ENCODE results near the gene COBL.

DNA sequence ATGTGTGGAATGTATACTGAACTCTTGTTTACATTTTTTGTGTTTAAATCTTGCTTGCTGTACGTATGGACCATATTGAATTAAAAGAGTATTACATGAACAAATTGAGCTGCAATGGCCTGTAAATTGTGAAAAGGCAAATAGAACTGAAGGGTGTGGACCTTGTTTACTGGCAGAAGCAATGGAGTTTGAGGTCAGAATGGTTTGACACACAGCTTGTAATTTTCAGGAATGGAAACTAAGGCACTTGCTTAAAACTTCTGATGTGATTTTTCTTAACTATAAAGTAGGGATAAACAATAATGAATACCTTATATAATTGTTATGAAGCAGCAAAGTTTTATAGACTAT, 33.9 kb upstream of the COBL start:
- TF ChIP-seq, protein P1, sequence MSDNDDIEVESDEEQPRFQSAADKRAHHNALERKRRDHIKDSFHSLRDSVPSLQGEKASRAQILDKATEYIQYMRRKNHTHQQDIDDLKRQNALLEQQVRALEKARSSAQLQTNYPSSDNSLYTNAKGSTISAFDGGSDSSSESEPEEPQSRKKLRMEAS (IDR thresholded peaks at IDR 0.05): no peak
- TF ChIP-seq NFIC (IDR thresholded peaks at IDR 0.05): no peak
- TF ChIP-seq TAF1 (IDR thresholded peaks at IDR 0.05; ENCODE audit: low read depth): no peak
- no peak for TF ChIP-seq CEBPB (IDR thresholded peaks at IDR 0.05)
- TF ChIP-seq TEAD4 (IDR thresholded peaks at IDR 0.05): no peak
- no peak for TF ChIP-seq YY1 (IDR thresholded peaks at IDR 0.05; ENCODE audit: low read depth)
- TF ChIP-seq EGR1 (IDR thresholded peaks at IDR 0.05): no peak
- no peak for TF ChIP-seq EP300 (IDR thresholded peaks at IDR 0.05; ENCODE audit: borderline replicate concordance)
- TF ChIP-seq CREB1 (IDR thresholded peaks at IDR 0.05; ENCODE audit: low read depth): no peak
